GM18868 (cell line): ENCODE results near the gene GRM5.
"Not testable (repeated sequence)": the region's sequence is repeated elsewhere in the genome, so short reads cannot be mapped to it uniquely, and the experiment has no call there.

ENCODE experiments used
- ATAC-seq: cut with Tn5 transposase; IDR thresholded peaks from one replicate; pipeline ENCODE4 v1.9.1; 2021; ENCODE audit warnings: mild to moderate bottlenecking, moderate library complexity; ENCODE audit not compliant: unreplicated experiment

GRM5 gene

DNA sequence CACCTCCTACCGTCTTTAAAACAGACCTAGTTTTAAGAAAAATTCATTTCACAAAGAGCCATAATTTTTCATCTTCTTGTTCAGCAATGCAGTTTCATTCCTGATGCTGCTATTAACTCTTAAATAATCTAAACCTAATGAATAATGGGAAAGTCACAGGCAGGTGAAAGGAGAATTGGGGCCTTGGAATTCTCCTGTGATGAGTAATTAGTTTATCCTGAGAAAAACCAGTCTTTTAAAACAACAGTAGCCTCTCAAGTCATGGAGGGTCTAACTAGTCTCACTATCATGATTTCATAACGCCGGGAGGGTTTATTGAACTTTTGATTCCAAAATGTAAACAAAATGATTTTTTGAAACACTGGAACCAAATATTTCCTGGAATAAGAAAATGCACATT, 86.8 kb downstream of the GRM5 start:
- ATAC-seq: not testable (repeated sequence)

GRCh38 chr11:88975441-88975840, 90.3 kb downstream of the GRM5 start:
- ATAC-seq: not testable (repeated sequence)

- ATAC-seq: no peak
These were observed 93.6 kb downstream of the GRM5 start for GRCh38 chr11:88972210-88972609.

DNA sequence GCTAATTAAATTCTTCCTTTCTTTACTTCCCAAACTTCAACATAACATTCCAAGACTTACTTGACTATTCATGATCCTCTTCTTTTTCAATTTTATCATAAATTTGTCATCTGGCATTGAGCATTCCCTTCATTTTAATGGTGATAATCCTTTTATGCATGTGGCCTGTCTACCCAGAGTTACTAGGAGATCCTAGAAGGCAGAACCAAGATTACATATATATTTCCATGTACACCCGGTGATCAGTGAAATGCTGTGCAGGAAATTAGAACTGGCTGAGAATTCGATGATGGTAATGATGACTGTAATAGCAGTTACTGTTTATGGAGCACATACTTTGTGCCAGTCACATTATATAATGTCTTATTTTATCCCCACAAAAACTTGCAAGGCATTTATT, 104.2 kb downstream of the GRM5 start:
- ATAC-seq: not testable (repeated sequence)

DNA sequence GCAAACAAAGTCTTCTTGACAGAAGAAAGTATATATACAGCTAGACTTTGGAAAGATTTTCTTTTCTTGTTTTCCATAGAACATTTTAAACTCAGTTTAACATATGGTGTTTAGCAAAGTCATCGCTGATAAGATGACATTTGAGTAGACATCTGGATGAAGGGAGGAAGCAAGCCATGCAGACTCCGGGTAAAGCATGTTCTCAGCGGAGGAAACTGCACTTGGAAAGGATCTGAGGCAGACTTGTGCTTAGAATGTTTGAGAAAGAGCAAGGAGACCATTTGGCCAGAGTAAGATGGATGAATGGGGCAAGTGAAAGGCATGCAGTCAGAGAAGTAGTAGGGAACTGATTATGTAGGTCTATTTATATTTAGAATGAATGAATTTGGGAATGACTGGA, 105.9 kb downstream of the GRM5 start:
- not testable (repeated sequence) for ATAC-seq

- ATAC-seq: no peak
These were observed 114.8 kb downstream of the GRM5 start for GRCh38 chr11:88950975-88951374.

DNA sequence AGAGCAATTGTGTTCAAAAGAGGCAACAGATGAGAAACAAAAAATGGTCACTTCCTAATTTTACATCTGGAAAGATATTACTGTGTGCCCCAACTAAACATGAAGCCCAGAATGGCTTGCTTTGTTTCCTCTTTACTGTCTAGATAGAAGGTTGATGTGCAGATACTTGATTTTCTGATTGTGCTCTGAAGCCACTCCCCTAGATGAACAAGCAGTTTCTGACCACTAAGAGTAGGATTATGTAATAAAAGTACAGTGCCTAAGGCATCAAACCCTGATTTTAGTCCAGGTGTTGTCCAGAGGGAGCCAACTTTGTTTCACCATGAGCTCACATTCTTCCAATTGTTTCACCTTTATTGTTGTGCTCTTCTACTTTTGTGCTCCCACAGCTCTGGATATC, 116.9 kb downstream of the GRM5 start:
- not testable (repeated sequence) for ATAC-seq

GRCh38 chr11:88947843-88948572, 117.8 kb downstream of the GRM5 start:
- ATAC-seq: peak; percentile 56

DNA sequence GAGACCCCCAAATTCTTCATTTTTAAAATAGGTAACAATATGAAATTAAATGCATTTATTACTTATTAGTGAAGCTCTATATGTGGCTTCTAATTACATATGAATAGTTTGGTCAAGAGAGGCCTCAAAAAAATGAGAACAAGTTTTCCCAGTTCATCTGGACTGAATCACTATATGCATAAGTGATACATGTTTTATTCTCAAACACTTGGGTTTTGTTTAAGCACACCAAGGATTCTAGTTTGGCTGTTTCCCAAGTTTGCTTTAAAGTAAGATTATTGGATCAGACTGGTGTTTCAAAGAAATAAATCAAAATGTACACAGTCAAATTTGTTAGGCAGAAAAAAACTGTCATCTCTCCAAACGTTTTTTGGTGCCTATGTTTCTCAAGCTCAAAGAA, 136.1 kb downstream of the GRM5 start:
- ATAC-seq: not testable (repeated sequence)

DNA sequence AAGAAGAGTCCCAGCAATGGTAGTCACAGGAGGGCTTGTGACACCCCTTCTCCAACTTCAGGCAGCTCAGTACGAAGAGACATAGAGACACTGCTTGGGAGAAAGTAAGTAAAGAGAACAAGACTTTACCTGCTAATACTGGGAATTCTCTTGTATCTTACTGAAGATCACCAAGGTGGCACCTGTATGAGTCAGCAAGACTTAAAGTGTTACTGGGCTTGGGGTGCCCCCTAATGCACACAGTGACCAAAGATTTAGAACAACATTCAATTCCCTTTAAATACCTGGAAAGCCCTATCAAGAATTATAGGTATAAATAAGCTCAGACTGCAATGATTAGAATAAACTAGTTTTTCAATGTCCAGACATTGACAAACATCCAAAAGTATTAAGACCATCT, 148.7 kb downstream of the GRM5 start:
- ATAC-seq: peak; percentile 50

- ATAC-seq: no peak
These were observed 156.3 kb downstream of the GRM5 start for GRCh38 chr11:88909500-88909899.

DNA sequence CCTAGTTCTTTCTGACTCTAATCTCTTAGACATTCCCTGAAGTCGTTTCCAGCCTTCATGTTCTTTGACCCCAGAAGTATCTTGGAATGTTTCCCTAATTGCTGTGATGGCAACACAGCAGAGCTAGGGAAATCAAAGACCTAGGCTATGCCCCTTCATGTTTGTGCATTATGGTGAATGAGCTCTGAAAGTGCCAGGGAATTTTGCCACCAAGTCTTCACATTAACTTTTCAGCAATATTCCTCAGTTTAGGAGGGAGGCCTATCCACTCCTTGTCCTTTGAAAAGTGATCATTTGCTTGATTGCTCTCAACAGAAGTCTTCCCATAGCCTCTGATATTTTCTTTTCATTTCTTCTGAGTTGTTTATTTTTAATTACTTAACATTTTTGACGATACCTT, 164.3 kb downstream of the GRM5 start:
- not testable (repeated sequence) for ATAC-seq

- not testable (repeated sequence) for ATAC-seq
These were observed 176.9 kb downstream of the GRM5 start for GRCh38 chr11:88888855-88889254.

GRCh38 chr11:88886796-88887195, 179.0 kb downstream of the GRM5 start:
- ATAC-seq: peak; percentile 70

DNA sequence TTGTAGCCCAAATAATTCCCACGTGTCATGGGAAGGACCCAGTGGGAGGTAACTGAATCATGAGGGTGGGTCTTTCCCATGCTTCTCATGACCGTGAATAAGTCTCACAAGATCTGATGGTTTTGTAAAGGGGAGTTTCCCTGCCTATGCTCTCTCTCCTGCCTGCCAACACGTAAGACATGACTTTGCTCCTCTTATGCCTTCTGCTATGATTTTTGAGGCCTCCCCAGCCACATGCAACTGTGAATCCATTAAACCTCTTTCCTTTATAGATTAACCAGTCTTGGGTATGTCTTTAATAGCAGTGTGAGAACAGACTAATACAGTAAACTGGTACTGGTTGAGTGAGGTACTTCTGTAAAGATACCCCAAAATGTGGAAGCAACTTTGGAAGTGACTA, 183.0 kb downstream of the GRM5 start:
- peak; percentile 73 for ATAC-seq

DNA sequence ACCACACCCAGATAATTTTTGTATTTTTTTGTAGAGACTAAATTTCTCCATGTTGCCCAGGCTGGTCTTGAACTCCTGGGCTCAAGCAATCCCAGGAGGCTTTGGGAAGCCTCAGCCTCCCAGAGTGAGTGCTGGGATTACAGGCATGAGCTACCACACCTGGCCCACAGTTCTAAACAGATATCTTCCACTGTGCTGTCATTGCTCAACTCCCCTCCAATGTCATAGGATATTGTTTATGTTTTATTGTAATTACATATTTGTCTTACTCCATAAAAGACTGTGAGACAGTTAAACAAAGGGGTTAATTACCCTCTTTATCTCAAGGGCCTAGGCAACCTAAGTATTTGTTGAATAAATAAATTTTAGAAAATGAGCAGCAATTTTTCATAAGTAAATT, 204.2 kb downstream of the GRM5 start:
- no peak for ATAC-seq

- ATAC-seq: not testable (repeated sequence)
These were observed 205.4 kb downstream of the GRM5 start for GRCh38 chr11:88860431-88860830.

- ATAC-seq: not testable (repeated sequence)
These were observed 211.8 kb downstream of the GRM5 start for GRCh38 chr11:88853963-88854362.

DNA sequence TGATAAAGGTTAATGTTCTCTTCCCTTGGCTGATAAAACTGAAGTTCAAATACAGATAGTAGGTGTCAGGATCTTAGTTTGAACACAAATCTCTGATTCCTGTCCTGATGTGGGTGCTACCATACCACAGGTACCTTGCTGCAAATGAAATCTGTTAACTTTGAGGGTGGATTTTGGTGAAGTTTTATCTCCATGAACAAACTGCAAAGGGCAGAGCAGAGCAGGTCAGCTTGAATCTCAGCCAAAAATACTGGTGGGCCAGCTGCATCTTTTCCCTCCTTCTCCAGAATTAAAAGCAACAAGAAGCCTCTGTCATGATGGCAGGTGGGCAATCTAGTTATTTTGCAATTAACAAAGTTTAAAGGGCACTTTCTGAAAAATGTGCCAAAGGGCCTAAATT, 214.2 kb downstream of the GRM5 start:
- not testable (repeated sequence) for ATAC-seq

DNA sequence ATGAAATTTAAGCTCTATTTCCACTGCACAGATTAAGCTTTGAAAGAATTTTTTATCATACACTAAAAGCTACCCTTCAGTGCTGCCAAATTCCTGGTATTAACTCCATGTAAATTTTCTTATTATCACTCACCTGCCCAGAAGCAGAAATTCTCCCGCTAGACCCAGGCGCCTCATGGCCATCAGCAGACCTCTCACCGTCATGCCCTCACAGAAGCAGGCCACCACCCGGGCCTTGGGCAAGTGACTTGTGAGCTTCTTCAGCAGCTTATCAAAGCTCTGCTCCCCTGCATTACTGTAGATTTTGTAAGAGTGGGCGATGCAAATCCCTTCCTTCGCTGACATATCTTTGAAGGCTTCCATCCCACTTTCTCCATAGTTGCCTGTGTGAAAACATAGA, 216.0 kb downstream of the GRM5 start:
- not testable (repeated sequence) for ATAC-seq

- ATAC-seq: no peak
These were observed 216.4 kb downstream of the GRM5 start for GRCh38 chr11:88849368-88849767.

DNA sequence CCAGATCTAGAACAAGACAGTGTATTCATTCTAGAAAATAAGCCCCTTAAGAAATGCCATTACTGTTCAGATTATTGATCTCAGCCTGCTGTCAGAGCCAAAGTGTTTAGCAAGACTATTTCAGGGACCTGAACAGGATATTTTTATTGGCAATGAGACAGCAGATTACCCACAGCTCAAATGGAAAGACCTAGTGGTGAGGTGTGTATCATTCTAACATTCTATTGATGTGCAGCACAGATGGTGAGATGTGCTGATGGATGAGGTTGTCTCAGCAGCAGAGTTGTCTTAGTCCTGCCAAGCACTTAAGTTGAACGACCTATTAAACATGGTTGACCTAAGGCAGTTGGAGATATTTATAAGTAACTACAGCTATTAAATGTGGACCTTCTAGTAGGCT, 219.5 kb downstream of the GRM5 start:
- not testable (repeated sequence) for ATAC-seq

DNA sequence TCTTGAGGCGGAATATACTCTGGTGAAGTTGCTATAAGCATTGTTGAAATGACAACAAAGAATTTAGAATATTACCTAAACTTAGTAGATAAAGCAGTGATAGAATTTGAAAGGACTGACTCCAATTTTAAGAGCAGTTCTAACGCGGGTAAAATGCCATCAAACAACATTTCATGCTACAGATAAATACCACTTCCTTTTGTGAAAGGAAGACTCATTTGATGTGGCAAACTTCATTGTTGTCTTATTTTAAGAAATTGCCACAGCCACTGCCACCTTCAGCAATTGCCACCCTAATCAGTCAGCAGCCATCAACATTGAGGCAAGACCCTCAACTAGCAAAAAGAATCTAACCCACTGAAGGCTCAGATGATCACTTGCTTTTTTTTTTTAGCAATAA, 220.8 kb downstream of the GRM5 start:
- not testable (repeated sequence) for ATAC-seq
